ENCODE data around the gene DNAJC16.

The DNAJC16 gene

DNA sequence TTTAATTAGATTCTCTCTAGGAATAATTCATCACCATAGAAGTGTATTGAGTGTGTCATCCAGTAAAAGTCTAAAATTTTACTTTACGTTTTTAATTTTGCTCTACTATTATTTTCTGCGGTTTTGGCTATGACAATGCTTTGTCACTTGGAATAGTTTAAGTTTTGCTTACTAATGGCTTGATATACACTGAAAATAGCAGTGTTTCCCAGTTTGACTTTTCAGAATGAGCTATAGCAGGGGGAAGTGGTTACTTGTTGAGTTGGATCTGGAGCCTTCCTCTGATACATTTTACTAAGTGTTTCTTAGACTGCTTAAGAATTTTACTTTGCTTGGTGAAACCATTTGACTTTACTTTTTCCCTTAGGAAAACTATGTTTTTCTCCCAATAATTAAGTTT lies 5.0 kb downstream of the DNAJC16 start:
- H3K4me2 ChIP-seq (ENCODE audit: low read depth, low read length, poor library complexity, severe bottlenecking), result no peak overlapping the region
- H3K36me3 ChIP-seq (ENCODE audit: low read length), result peaks cover 5% of the 10 kb centered on the region; the same call in 1 of the 2 replicates
- TF ChIP-seq EZH2phosphoT487 (conservative IDR thresholded peaks at IDR 0.05; ENCODE audit: low read length), result no peak
- TF ChIP-seq, protein P1, sequence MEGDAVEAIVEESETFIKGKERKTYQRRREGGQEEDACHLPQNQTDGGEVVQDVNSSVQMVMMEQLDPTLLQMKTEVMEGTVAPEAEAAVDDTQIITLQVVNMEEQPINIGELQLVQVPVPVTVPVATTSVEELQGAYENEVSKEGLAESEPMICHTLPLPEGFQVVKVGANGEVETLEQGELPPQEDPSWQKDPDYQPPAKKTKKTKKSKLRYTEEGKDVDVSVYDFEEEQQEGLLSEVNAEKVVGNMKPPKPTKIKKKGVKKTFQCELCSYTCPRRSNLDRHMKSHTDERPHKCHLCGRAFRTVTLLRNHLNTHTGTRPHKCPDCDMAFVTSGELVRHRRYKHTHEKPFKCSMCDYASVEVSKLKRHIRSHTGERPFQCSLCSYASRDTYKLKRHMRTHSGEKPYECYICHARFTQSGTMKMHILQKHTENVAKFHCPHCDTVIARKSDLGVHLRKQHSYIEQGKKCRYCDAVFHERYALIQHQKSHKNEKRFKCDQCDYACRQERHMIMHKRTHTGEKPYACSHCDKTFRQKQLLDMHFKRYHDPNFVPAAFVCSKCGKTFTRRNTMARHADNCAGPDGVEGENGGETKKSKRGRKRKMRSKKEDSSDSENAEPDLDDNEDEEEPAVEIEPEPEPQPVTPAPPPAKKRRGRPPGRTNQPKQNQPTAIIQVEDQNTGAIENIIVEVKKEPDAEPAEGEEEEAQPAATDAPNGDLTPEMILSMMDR (IDR thresholded peaks at IDR 0.05; ENCODE audit: insufficient read depth, low read length, poor library complexity, severe bottlenecking), result no peak

DNA sequence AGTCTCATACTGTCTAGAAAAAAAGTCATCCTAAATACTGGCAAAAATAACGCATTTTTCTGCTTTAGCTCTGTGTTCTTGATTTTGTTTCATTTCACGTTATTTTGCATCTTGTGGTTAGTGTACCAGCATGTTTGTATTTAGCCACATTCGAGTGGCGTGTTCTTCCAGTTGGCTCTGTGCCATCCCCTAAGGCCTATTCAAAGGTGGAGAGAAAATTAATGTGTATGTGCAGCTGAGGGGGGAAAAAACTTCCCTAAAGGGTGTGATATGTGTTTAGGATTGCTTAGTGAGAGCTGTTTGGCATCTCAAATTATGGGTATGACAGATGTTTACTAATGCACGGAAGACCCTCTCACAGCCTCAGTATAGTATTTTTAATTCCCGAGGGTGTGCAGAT lies 12.1 kb downstream of the DNAJC16 start:
- Histone ChIP-seq H3K79me2 (ENCODE audit: insufficient read depth, low read length) (no peaks in the 10 kb centered on the region), H3F3A (ENCODE audit: insufficient read depth) (no peaks in the 10 kb centered on the region), H3K27ac (ENCODE audit: low read depth, low read length) (no peak overlapping the region)

More for the DNA sequence above, 5.0 kb downstream of the DNAJC16 start:
- no peak overlapping the region for H3K27ac ChIP-seq (ENCODE audit: low read depth, low read length)
- H3K4me3 ChIP-seq (ENCODE audit: insufficient read depth, low read length, poor library complexity, severe bottlenecking), result no peak overlapping the region
- H3K9me2 ChIP-seq (replicated peaks; ENCODE audit: insufficient read depth, low read length), result no peaks in the 10 kb centered on the region
- no peaks in the 10 kb centered on the region; the same call in 1 of the 2 replicates for H3F3A ChIP-seq (ENCODE audit: insufficient read depth)
- H3K9me3 ChIP-seq (ENCODE audit: insufficient read depth, low read length), result no peaks in the 10 kb centered on the region
- H4K20me1 ChIP-seq (ENCODE audit: low read depth, low read length), result no peaks in the 10 kb centered on the region
- no peak overlapping the region for H2AFZ ChIP-seq (ENCODE audit: low read depth, low read length, severe bottlenecking)
- H3K27me3 ChIP-seq (ENCODE audit: low read length), result no peaks in the 10 kb centered on the region
- H3K79me2 ChIP-seq (ENCODE audit: insufficient read depth, low read length), result peaks cover 10% of the 10 kb centered on the region
- no peak overlapping the region for H3K9ac ChIP-seq (ENCODE audit: low read length)

DNA sequence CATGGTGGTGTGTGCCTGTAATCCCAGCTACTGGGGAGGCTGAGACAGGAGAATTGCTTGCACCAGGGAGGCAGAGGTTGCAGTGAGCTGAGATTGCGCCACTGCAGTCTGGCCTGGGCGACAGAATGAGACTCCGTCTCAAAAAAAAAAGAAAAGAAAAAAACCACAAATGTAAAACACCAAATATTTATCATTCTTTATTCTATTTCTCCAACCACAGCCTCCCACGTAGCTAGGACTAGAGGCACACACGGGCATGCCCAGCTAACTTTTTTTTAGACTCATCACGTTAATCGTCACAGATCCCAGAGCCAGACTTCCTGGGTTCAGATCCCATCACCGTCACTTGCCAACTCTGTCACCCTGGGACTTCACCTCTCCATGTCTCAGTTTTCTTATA lies 13.5 kb downstream of the DNAJC16 start:
- Histone ChIP-seq H4K20me1 (ENCODE audit: low read depth, low read length) (no peaks in the 10 kb centered on the region), H3K27ac (ENCODE audit: low read depth, low read length) (no peak overlapping the region), H3K36me3 (ENCODE audit: low read length) (peaks cover 10% of the 10 kb centered on the region; the same call in 1 of the 2 replicates), H3K9me3 (ENCODE audit: insufficient read depth, low read length) (no peaks in the 10 kb centered on the region), H3K9ac (ENCODE audit: low read length) (no peak overlapping the region), H3K79me2 (ENCODE audit: insufficient read depth, low read length) (no peaks in the 10 kb centered on the region), H3K9me2 (replicated peaks; ENCODE audit: insufficient read depth, low read length) (no peaks in the 10 kb centered on the region), H3K4me2 (ENCODE audit: low read depth, low read length, poor library complexity, severe bottlenecking) (no peak overlapping the region), H3K27me3 (ENCODE audit: low read length) (no peaks in the 10 kb centered on the region), H3F3A (ENCODE audit: insufficient read depth) (no peaks in the 10 kb centered on the region), H3K4me3 (ENCODE audit: insufficient read depth, low read length, poor library complexity, severe bottlenecking) (no peak overlapping the region), H2AFZ (ENCODE audit: low read depth, low read length, severe bottlenecking) (no peak overlapping the region)
- TF ChIP-seq, protein P1 (IDR thresholded peaks at IDR 0.05; ENCODE audit: insufficient read depth, low read length, poor library complexity, severe bottlenecking), result no peak
- TF ChIP-seq EZH2phosphoT487 (conservative IDR thresholded peaks at IDR 0.05; ENCODE audit: low read length), result no peak

More for the DNA sequence above, 12.1 kb downstream of the DNAJC16 start:
- H3K4me3 ChIP-seq (ENCODE audit: insufficient read depth, low read length, poor library complexity, severe bottlenecking), result no peak overlapping the region
- H3K9me3 ChIP-seq (ENCODE audit: insufficient read depth, low read length), result no peaks in the 10 kb centered on the region
- H4K20me1 ChIP-seq (ENCODE audit: low read depth, low read length), result no peaks in the 10 kb centered on the region
- no peak for TF ChIP-seq EZH2phosphoT487 (conservative IDR thresholded peaks at IDR 0.05; ENCODE audit: low read length)
- TF ChIP-seq, protein P1 (IDR thresholded peaks at IDR 0.05; ENCODE audit: insufficient read depth, low read length, poor library complexity, severe bottlenecking), result no peak
- H3K27me3 ChIP-seq (ENCODE audit: low read length), result no peaks in the 10 kb centered on the region
- no peaks in the 10 kb centered on the region for H3K9me2 ChIP-seq (replicated peaks; ENCODE audit: insufficient read depth, low read length)
- peaks cover 5% of the 10 kb centered on the region; the same call in 1 of the 2 replicates for H3K36me3 ChIP-seq (ENCODE audit: low read length)
- no peak overlapping the region for H3K4me2 ChIP-seq (ENCODE audit: low read depth, low read length, poor library complexity, severe bottlenecking)
- H3K9ac ChIP-seq (ENCODE audit: low read length), result no peak overlapping the region
- no peak overlapping the region for H2AFZ ChIP-seq (ENCODE audit: low read depth, low read length, severe bottlenecking)

Data from SU-DHL-6 (cell line).